Measurements from ENCODE around the gene CA11.

- no peak for TF ChIP-seq CTCF (IDR thresholded peaks at IDR 0.05; ENCODE audit: insufficient read depth, low read length)
- TF ChIP-seq GABPA (IDR thresholded peaks at IDR 0.05; ENCODE audit: low read depth) = no peak
- no peak for TF ChIP-seq REST (IDR thresholded peaks at IDR 0.05; ENCODE audit: insufficient replicate concordance, low read depth)
These were observed 19.8 kb upstream of the CA11 start for GRCh38 chr19:48665786-48666185.
